GM10248 (cell line): ENCODE data around the gene UBP1.
"Not testable (repeated sequence)": the region's sequence is repeated elsewhere in the genome, so short reads cannot be mapped to it uniquely, and the experiment has no call there.

ENCODE experiments used
- CTCF ChIA-PET: fragments of 300-600 bp; sonication (Branson Sonifier 250); formaldehyde crosslinking; extraction: SDS; loops from one replicate; lab custom pipeline; 2021; ENCODE audit warnings: antibody characterized with exemption; lab: Yijun Ruan, JAX
- POLR2A ChIA-PET: fragments of 350-650 bp; sonication (Branson Sonifier 250); formaldehyde crosslinking; extraction: SDS; loops from one replicate; lab custom pipeline; 2020; ENCODE audit warnings: antibody characterized with exemption; lab: Yijun Ruan, JAX
- DNase-seq: peaks from one replicate; pipeline ENCODE4 v3.0.0; 2012; ENCODE audit errors: extremely low spot score
- TF ChIP-seq, protein P1 (sequence below): IDR thresholded peaks from 2 replicates; pipeline ENCODE4 v1.5.1; 2012; ENCODE audit warnings: mild to moderate bottlenecking, low read depth; ENCODE audit errors: extremely low read depth, missing control alignments, control extremely low read depth

UBP1 gene

DNA sequence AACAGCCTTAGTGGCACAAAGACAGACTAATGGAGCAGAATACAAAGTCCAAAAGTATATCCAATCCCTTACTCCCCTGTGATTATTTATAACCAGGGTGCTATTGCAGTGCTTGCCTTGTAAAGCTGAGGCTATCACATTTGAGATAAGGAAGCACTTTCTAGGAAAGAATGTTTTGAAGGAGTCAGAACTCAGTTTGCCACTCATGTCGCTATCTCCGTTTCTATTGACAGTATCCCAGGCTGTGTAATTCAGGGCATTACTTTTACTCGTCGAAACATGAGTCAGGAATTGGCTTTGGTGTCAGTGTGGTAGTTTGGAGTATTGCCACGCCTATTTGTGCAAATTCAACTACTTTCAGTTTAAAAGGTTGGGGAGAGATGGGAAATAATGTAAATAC lies 84.6 kb downstream of the UBP1 start:
- ChIA-PET POLR2A (no interaction called here), CTCF (interaction anchor here (0.7 to 6.6 kb wide), 3 partner anchors 8 to 17 kb away, joined by 3 to 32 read pairs (median 3); no protein-coding TSS in a partner anchor)
- DNase-seq: no peak
- TF ChIP-seq, protein P1, sequence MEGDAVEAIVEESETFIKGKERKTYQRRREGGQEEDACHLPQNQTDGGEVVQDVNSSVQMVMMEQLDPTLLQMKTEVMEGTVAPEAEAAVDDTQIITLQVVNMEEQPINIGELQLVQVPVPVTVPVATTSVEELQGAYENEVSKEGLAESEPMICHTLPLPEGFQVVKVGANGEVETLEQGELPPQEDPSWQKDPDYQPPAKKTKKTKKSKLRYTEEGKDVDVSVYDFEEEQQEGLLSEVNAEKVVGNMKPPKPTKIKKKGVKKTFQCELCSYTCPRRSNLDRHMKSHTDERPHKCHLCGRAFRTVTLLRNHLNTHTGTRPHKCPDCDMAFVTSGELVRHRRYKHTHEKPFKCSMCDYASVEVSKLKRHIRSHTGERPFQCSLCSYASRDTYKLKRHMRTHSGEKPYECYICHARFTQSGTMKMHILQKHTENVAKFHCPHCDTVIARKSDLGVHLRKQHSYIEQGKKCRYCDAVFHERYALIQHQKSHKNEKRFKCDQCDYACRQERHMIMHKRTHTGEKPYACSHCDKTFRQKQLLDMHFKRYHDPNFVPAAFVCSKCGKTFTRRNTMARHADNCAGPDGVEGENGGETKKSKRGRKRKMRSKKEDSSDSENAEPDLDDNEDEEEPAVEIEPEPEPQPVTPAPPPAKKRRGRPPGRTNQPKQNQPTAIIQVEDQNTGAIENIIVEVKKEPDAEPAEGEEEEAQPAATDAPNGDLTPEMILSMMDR: no peak

DNA sequence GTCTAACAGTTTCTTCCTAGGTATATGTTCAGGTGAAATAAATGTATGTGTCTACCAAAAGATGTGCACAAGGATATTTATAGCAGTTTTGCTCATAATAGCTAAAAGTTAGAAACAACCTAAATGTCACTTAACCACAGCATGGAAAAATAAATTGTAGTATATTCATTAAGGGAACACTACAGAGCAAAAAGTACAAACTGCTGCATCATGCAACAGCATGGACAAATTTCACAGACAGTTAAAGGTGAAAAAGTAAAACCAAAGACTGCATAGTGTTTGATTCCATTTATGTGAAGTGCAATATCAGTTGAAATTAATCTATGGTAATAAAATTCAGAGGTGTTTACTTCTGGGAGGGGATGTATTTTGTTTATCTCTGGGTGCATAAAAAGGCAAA lies 100.4 kb downstream of the UBP1 start:
- no peak for DNase-seq
- CTCF ChIA-PET: no interaction called here
- POLR2A ChIA-PET: no interaction called here
- TF ChIP-seq, protein P1: no peak

DNA sequence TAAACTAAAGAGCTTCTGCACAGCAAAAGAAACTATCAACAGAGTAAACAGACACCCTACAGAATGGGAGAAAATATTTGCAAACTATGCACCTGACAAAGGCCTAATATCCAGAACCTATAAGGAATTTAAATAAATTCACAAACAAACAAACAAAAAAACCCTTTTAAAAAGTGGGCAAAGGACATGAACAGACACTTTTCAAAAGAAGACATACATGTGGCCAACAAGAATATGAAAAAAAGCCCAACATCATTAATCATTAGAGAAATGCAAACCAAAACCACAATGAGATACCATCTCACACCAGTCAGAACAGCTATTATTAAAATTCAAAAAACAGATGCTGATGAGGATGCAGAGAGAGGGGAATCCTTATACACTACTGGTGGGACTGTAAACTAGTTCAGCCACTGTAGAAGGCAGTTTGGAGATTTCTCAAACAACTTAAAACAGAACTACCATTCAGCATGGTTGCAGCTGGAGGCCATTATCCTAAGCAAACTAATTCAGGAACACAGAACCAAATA lies 101.2 kb downstream of the UBP1 start:
- CTCF ChIA-PET: interaction anchor here (1.1 kb wide), 1 partner anchor 208 kb away, joined by 3 read pairs; no protein-coding TSS in a partner anchor

More for the DNA sequence above, 101.2 kb downstream of the UBP1 start:
- POLR2A ChIA-PET, DNase-seq: not testable (repeated sequence)
